HCT116 (cell line): ENCODE results near the gene CDC14B.

ENCODE experiments used
- EZH2 ChIP-seq: fragments of 200-600 bp; sonication (generic); IDR thresholded peaks from 2 replicates; pipeline ENCODE4 v1.6.1; 2017; ENCODE audit warnings: antibody characterized with exemption, mixed run types
- EZH2phosphoT487 ChIP-seq: fragments of 200-600 bp; IDR thresholded peaks from 2 replicates; pipeline ENCODE4 v1.6.1; 2018; ENCODE audit warnings: antibody characterized with exemption, borderline replicate concordance
- POLR2A ChIP-seq: IDR thresholded peaks from 2 replicates; pipeline ENCODE4 v1.7.0; 2011; ENCODE audit warnings: borderline replicate concordance; ENCODE audit not compliant: insufficient read depth, insufficient read length; ENCODE audit errors: extremely low read depth
- POLR2AphosphoS5 ChIP-seq: IDR thresholded peaks from 2 replicates; pipeline ENCODE4 v1.6.1; 2011; ENCODE audit warnings: mild to moderate bottlenecking, low read depth, low read length, moderate library complexity
- RAD21 ChIP-seq: IDR thresholded peaks from 2 replicates; pipeline ENCODE4 v1.6.1; 2012; ENCODE audit warnings: low read depth, mild to moderate bottlenecking
- REST ChIP-seq: IDR thresholded peaks from 2 replicates; pipeline ENCODE4 v1.6.1; 2012; ENCODE audit warnings: low read depth
- YY1 ChIP-seq: IDR thresholded peaks from 2 replicates; pipeline ENCODE4 v1.6.1; 2011; ENCODE audit warnings: low read length, low read depth, moderate library complexity, mild to moderate bottlenecking; ENCODE audit not compliant: insufficient replicate concordance; ENCODE audit errors: extremely low read depth
- ZFX ChIP-seq: fragments of 450-650 bp; IDR thresholded peaks from 2 replicates; pipeline ENCODE4 v1.6.1; 2017
- TF ChIP-seq, protein P1 (sequence below): IDR thresholded peaks from 2 replicates; pipeline ENCODE4 v1.6.1; 2012
- TF ChIP-seq, protein P2 (sequence below), 3 experiments: fragments of 200-600 bp in 1 of 3; sonication (generic) in 1 of 3; IDR thresholded peaks in 2 of 3; conservative IDR thresholded peaks in 1 of 3; 2 replicates each; pipeline ENCODE4 v1.5.1; 2012 to 2017; ENCODE audit warnings: low read depth in 2 of 3, low read length in 2 of 3, antibody characterized with exemption in 1 of 3, borderline replicate concordance in 1 of 3, control low read depth in 1 of 3, mild to moderate bottlenecking in 1 of 3, mixed read lengths in 1 of 3, mixed run types in 1 of 3, moderate library complexity in 1 of 3; ENCODE audit not compliant: insufficient read depth in 1 of 3
- TF ChIP-seq, protein P3 (sequence below): IDR thresholded peaks from 2 replicates; pipeline ENCODE4 v1.6.1; 2012

DNA sequence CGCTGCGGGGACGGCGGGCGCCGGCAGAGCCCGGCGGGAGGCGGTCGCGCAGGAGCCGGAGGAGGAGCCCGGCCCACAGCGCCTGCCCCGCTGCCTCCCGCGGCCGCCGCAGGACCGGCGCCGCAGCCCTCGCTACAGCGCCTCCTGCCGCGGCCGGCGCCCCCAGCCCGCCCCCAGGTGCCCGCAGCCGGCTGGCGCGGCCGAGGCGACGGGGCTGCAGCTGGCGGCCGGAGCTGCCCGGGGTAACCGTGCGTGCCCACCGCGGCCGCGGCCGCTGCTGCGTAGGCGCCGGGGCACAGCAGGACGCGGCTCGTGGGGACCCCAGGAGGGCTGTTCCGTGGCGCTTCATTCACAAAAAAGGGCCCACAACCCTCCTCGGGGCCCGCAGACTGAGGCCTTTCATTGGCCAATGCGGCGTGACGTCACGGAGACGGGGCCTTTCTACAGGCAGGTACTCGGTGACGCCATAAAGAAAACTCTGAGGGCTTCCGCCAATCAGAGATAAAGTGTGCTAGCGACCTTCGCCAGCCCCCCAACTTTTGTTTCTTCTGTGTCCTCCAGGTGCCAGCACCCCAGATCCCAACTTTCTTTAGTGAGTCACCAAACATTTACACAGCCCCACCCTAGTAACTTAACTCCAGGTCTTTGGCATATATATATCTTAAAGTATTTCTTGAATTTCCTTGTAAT is at the start of gene CDC14B:
- TF ChIP-seq, protein P1, sequence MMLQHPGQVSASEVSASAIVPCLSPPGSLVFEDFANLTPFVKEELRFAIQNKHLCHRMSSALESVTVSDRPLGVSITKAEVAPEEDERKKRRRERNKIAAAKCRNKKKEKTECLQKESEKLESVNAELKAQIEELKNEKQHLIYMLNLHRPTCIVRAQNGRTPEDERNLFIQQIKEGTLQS: no peak
- TF ChIP-seq, protein P2, sequence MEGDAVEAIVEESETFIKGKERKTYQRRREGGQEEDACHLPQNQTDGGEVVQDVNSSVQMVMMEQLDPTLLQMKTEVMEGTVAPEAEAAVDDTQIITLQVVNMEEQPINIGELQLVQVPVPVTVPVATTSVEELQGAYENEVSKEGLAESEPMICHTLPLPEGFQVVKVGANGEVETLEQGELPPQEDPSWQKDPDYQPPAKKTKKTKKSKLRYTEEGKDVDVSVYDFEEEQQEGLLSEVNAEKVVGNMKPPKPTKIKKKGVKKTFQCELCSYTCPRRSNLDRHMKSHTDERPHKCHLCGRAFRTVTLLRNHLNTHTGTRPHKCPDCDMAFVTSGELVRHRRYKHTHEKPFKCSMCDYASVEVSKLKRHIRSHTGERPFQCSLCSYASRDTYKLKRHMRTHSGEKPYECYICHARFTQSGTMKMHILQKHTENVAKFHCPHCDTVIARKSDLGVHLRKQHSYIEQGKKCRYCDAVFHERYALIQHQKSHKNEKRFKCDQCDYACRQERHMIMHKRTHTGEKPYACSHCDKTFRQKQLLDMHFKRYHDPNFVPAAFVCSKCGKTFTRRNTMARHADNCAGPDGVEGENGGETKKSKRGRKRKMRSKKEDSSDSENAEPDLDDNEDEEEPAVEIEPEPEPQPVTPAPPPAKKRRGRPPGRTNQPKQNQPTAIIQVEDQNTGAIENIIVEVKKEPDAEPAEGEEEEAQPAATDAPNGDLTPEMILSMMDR (IDR thresholded peaks at IDR 0.05 in 2 of 3, conservative IDR thresholded peaks at IDR 0.05 in 1 of 3; ENCODE audit: borderline replicate concordance in 1 of 3, insufficient read depth in 1 of 3, low read depth in 2 of 3, low read length in 2 of 3): no peak
- TF ChIP-seq POLR2AphosphoS5: peak; percentile 77
- TF ChIP-seq, protein P3, sequence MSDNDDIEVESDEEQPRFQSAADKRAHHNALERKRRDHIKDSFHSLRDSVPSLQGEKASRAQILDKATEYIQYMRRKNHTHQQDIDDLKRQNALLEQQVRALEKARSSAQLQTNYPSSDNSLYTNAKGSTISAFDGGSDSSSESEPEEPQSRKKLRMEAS: no peak
- peak; percentile 75 for TF ChIP-seq POLR2A
- TF ChIP-seq EZH2: no peak
- TF ChIP-seq EZH2phosphoT487: no peak
- no peak for TF ChIP-seq YY1
- peak; percentile 51 for TF ChIP-seq ZFX
- TF ChIP-seq REST: no peak
- no peak for TF ChIP-seq RAD21
